GM12892 (cell line): Measurements from ENCODE around the gene NACC1.

Experiments used
- POLR2A ChIP-seq: IDR thresholded peaks from 2 replicates; pipeline ENCODE4 v1.6.1; 2011; ENCODE audit warnings: low read depth, low read length, control low read depth
- POLR2AphosphoS5 ChIP-seq: IDR thresholded peaks from 2 replicates; pipeline ENCODE4 v1.6.1; 2011; ENCODE audit warnings: low read depth, low read length, control low read depth
- TAF1 ChIP-seq: IDR thresholded peaks from 2 replicates; pipeline ENCODE4 v1.6.1; 2011; ENCODE audit warnings: low read depth, mild to moderate bottlenecking, control low read depth, low read length, borderline replicate concordance

- no peak for TF ChIP-seq TAF1
- TF ChIP-seq POLR2AphosphoS5 = no peak
- no peak for TF ChIP-seq POLR2A
These were observed 31.7 kb upstream of the NACC1 start for GRCh38 chr19:13086341-13086740.
